ENCODE results near the gene ANKRD39. TPM values are rescaled to one million over a fixed set of nuclear protein-coding genes. Genes with fewer than 3 reads are reported as not detected.
A peak's percentile ranks its signal among the peaks of the same experiment; 100 is the strongest.

Gene ANKRD39
- total and polyA plus RNA-seq, 2 experiments from 2014 or later = 17.5 to 32.0 TPM

DNA sequence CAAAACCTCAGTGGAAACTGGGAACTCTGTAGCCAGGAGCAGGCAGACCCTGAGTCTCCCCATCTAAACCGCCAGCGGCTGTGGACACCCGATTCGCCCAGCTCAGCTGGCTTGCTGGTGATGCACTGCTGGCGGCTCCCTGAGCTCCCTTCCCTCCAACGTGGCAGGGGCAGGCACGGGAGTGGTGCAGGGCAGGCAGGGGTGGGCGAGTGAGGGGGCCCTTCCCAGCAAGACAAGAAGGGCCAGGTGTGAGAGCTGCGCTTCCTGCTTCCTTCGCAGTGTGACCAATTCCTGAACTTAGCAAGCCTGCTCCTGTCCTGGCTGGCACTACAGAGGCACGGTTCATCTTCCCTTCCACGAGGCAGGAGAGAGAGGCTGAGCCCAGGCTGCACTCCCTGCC is 24.4 kb upstream of the ANKRD39 start:
- Histone ChIP-seq H3K36me3 (ENCODE audit: insufficient read depth) (no peaks in the 10 kb centered on the region), H3F3A (replicated peaks; ENCODE audit: low read depth) (peaks cover 8% of the 10 kb centered on the region; the same call in 1 of the 2 replicates), H3K4me2 (peak overlapping the region; percentile 58), H3K9me2 (ENCODE audit: insufficient read depth) (no peaks in the 10 kb centered on the region), H3K79me2 (replicated peaks; ENCODE audit: insufficient read depth) (no peaks in the 10 kb centered on the region), H3K4me3 (peak overlapping the region; percentile 26; the same call in 1 of the 2 replicates), H2AFZ (peak overlapping the region; percentile 67), H3K4me1 (ENCODE audit: insufficient read depth) (peaks cover 24% of the 10 kb centered on the region), H3K27me3 (ENCODE audit: insufficient read depth) (no peaks in the 10 kb centered on the region), H4K20me1 (replicated peaks; ENCODE audit: insufficient read depth) (no peaks in the 10 kb centered on the region), H3K27ac (ENCODE audit: low read depth) (0 out of 2 replicates have a peak overlapping the region, but pooled peaks have one; percentile 77)
- no peaks in the 10 kb centered on the region; the same call in 2 of the 3 replicates for H3K9me3 Mint-ChIP-seq
- peaks cover 33% of the 10 kb centered on the region for H3K27me3 Mint-ChIP-seq (ENCODE audit: insufficient read depth, low read depth, poor library complexity)
- H3K27ac Mint-ChIP-seq = peak overlapping the region; percentile 91
- DNase-seq (ENCODE audit: low spot score) = no peak
- peak; percentile 48 for ATAC-seq
- no peak overlapping the region for H3K4me3 Mint-ChIP-seq
- no peaks in the 10 kb centered on the region for H3K36me3 Mint-ChIP-seq (ENCODE audit: low read depth)
- peaks cover 36% of the 10 kb centered on the region for H3K4me1 Mint-ChIP-seq
- TF ChIP-seq EZH2phosphoT487 (IDR thresholded peaks at IDR 0.05; ENCODE audit: unreplicated experiment) (no peak), JUNB (IDR thresholded peaks at IDR 0.05; ENCODE audit: unreplicated experiment) (no peak), NANOG (IDR thresholded peaks at IDR 0.05; ENCODE audit: borderline replicate concordance) (no peak), ZNF331 (CRISPR knock-in tag; IDR thresholded peaks at IDR 0.05; ENCODE audit: low read depth) (no peak), CREB1 (CRISPR knock-in tag; IDR thresholded peaks at IDR 0.05; ENCODE audit: low read depth) (no peak), STAT1 (IDR thresholded peaks at IDR 0.05; ENCODE audit: unreplicated experiment) (no peak), ZNF114 (CRISPR knock-in tag; IDR thresholded peaks at IDR 0.05) (no peak), EZH2 (IDR thresholded peaks at IDR 0.05; ENCODE audit: low read depth, unreplicated experiment) (no peak)
- TF ChIP-seq, protein P1, sequence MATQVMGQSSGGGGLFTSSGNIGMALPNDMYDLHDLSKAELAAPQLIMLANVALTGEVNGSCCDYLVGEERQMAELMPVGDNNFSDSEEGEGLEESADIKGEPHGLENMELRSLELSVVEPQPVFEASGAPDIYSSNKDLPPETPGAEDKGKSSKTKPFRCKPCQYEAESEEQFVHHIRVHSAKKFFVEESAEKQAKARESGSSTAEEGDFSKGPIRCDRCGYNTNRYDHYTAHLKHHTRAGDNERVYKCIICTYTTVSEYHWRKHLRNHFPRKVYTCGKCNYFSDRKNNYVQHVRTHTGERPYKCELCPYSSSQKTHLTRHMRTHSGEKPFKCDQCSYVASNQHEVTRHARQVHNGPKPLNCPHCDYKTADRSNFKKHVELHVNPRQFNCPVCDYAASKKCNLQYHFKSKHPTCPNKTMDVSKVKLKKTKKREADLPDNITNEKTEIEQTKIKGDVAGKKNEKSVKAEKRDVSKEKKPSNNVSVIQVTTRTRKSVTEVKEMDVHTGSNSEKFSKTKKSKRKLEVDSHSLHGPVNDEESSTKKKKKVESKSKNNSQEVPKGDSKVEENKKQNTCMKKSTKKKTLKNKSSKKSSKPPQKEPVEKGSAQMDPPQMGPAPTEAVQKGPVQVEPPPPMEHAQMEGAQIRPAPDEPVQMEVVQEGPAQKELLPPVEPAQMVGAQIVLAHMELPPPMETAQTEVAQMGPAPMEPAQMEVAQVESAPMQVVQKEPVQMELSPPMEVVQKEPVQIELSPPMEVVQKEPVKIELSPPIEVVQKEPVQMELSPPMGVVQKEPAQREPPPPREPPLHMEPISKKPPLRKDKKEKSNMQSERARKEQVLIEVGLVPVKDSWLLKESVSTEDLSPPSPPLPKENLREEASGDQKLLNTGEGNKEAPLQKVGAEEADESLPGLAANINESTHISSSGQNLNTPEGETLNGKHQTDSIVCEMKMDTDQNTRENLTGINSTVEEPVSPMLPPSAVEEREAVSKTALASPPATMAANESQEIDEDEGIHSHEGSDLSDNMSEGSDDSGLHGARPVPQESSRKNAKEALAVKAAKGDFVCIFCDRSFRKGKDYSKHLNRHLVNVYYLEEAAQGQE (IDR thresholded peaks at IDR 0.05; ENCODE audit: unreplicated experiment) = no peak
- TF ChIP-seq, protein P2, sequence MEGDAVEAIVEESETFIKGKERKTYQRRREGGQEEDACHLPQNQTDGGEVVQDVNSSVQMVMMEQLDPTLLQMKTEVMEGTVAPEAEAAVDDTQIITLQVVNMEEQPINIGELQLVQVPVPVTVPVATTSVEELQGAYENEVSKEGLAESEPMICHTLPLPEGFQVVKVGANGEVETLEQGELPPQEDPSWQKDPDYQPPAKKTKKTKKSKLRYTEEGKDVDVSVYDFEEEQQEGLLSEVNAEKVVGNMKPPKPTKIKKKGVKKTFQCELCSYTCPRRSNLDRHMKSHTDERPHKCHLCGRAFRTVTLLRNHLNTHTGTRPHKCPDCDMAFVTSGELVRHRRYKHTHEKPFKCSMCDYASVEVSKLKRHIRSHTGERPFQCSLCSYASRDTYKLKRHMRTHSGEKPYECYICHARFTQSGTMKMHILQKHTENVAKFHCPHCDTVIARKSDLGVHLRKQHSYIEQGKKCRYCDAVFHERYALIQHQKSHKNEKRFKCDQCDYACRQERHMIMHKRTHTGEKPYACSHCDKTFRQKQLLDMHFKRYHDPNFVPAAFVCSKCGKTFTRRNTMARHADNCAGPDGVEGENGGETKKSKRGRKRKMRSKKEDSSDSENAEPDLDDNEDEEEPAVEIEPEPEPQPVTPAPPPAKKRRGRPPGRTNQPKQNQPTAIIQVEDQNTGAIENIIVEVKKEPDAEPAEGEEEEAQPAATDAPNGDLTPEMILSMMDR (conservative IDR thresholded peaks at IDR 0.05; ENCODE audit: low read depth in 2 of 2) = no peak
- TF ChIP-seq, protein P3, sequence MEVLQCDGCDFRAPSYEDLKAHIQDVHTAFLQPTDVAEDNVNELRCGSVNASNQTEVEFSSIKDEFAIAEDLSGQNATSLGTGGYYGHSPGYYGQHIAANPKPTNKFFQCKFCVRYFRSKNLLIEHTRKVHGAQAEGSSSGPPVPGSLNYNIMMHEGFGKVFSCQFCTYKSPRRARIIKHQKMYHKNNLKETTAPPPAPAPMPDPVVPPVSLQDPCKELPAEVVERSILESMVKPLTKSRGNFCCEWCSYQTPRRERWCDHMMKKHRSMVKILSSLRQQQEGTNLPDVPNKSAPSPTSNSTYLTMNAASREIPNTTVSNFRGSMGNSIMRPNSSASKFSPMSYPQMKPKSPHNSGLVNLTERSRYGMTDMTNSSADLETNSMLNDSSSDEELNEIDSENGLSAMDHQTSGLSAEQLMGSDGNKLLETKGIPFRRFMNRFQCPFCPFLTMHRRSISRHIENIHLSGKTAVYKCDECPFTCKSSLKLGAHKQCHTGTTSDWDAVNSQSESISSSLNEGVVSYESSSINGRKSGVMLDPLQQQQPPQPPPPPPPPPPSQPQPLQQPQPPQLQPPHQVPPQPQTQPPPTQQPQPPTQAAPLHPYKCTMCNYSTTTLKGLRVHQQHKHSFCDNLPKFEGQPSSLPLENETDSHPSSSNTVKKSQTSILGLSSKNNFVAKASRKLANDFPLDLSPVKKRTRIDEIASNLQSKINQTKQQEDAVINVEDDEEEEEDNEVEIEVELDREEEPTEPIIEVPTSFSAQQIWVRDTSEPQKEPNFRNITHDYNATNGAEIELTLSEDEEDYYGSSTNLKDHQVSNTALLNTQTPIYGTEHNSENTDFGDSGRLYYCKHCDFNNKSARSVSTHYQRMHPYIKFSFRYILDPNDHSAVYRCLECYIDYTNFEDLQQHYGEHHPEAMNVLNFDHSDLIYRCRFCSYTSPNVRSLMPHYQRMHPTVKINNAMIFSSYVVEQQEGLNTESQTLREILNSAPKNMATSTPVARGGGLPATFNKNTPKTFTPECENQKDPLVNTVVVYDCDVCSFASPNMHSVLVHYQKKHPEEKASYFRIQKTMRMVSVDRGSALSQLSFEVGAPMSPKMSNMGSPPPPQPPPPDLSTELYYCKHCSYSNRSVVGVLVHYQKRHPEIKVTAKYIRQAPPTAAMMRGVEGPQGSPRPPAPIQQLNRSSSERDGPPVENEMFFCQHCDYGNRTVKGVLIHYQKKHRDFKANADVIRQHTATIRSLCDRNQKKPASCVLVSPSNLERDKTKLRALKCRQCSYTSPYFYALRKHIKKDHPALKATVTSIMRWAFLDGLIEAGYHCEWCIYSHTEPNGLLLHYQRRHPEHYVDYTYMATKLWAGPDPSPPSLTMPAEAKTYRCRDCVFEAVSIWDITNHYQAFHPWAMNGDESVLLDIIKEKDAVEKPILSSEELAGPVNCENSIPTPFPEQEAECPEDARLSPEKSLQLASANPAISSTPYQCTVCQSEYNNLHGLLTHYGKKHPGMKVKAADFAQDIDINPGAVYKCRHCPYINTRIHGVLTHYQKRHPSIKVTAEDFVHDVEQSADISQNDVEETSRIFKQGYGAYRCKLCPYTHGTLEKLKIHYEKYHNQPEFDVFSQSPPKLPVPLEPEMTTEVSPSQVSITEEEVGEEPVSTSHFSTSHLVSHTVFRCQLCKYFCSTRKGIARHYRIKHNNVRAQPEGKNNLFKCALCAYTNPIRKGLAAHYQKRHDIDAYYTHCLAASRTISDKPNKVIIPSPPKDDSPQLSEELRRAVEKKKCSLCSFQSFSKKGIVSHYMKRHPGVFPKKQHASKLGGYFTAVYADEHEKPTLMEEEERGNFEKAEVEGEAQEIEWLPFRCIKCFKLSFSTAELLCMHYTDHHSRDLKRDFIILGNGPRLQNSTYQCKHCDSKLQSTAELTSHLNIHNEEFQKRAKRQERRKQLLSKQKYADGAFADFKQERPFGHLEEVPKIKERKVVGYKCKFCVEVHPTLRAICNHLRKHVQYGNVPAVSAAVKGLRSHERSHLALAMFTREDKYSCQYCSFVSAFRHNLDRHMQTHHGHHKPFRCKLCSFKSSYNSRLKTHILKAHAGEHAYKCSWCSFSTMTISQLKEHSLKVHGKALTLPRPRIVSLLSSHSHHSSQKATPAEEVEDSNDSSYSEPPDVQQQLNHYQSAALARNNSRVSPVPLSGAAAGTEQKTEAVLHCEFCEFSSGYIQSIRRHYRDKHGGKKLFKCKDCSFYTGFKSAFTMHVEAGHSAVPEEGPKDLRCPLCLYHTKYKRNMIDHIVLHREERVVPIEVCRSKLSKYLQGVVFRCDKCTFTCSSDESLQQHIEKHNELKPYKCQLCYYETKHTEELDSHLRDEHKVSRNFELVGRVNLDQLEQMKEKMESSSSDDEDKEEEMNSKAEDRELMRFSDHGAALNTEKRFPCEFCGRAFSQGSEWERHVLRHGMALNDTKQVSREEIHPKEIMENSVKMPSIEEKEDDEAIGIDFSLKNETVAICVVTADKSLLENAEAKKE (CRISPR knock-in tag; IDR thresholded peaks at IDR 0.05) = no peak

Data from GM23338 (cell line).